GM12878 (cell line): ENCODE measurements around the gene SLC22A23. TPM values are rescaled to one million over a fixed set of nuclear protein-coding genes. Genes with fewer than 3 reads are reported as not detected.

Experiments used
- ATAC-seq: fragments of 200-7000 bp; cut with Tn5 transposase; 3 replicates; pipeline ENCODE4 v1.9.1; 2020; ENCODE audit warnings: mild to moderate bottlenecking, moderate library complexity
- BruUV-seq: library from RNA; stranded (reverse); fragments of 400-500 nt; replicated peaks from 2 replicates; lab custom pipeline; 2021; lab: Mats Ljungman, UMichigan
- CTCF ChIA-PET: fragments of 300-600 bp; sonication (Branson Sonifier 250); formaldehyde crosslinking; extraction: SDS; loops from one replicate; lab custom pipeline; 2021; ENCODE audit warnings: inconsistent platforms; lab: Yijun Ruan, JAX
- POLR2A ChIA-PET: fragments of 350-600 bp; formaldehyde crosslinking; extraction: SDS; loops from one replicate; lab custom pipeline; 2021; ENCODE audit warnings: inconsistent platforms; lab: Charles Lee
- RAD21 ChIA-PET: fragments of 300-600 bp; sonication (Branson Sonifier 250); formaldehyde crosslinking; loops from one replicate; lab custom pipeline; 2023; ENCODE audit warnings: antibody characterized with exemption; ENCODE audit not compliant: unreplicated experiment; lab: Charles Lee
- SMC1A ChIA-PET: fragments of 300-600 bp; sonication (Branson Sonifier 250); formaldehyde crosslinking; loops from one replicate; lab custom pipeline; 2023; ENCODE audit not compliant: unreplicated experiment, uncharacterized antibody; lab: Charles Lee
- DNase-seq: peaks from one replicate; pipeline ENCODE4 v3.0.0-alpha.2; 2011; ENCODE audit warnings: low read depth, low spot score
- FAIRE-seq: peaks from 3 replicates; lab custom pipeline; 2011; peaks lifted over from hg19 to GRCh38; lab: Jason Lieb, UNC
- H2AFZ ChIP-seq: 2 replicates; pipeline ENCODE4 v1.6.0; 2011; ENCODE audit warnings: low read depth, low read length, control low read depth; ENCODE audit not compliant: control insufficient read depth
- H3K27ac ChIP-seq: 2 replicates; pipeline ENCODE4 v1.5.1; 2011; ENCODE audit warnings: control low read depth; ENCODE audit not compliant: control insufficient read depth, insufficient read depth
- H3K27me3 ChIP-seq, 2 experiments: replicated peaks in 1 of 2; 2 replicates each; pipeline versions ENCODE4 v1.6.0 to v1.6.1; 2011; ENCODE audit warnings: low read length in 1 of 2; ENCODE audit not compliant: control insufficient read depth in 2 of 2, insufficient read depth in 2 of 2
- H3K36me3 ChIP-seq, 2 experiments: 2 replicates each; pipeline ENCODE4 v1.5.1; 2011; ENCODE audit warnings: low read length in 1 of 2; ENCODE audit not compliant: control insufficient read depth in 2 of 2, insufficient read depth in 2 of 2
- H3K4me1 ChIP-seq: 2 replicates; pipeline ENCODE4 v1.6.1; 2011; ENCODE audit warnings: mild to moderate bottlenecking, low read length, moderate library complexity, mixed read lengths; ENCODE audit not compliant: control insufficient read depth, insufficient read depth
- H3K4me2 ChIP-seq: 2 replicates; pipeline ENCODE4 v1.6.0; 2011; ENCODE audit warnings: control low read depth; ENCODE audit not compliant: control insufficient read depth, insufficient read depth
- H3K4me3 ChIP-seq: fragments of 200-600 bp; sonication (generic); 2 replicates; pipeline ENCODE4 v1.5.1; 2016
- H3K79me2 ChIP-seq: 2 replicates; pipeline ENCODE4 v1.6.0; 2011; ENCODE audit warnings: low read length; ENCODE audit not compliant: control insufficient read depth, insufficient read depth
- H3K9ac ChIP-seq: 2 replicates; pipeline ENCODE4 v1.8.0; 2011; ENCODE audit warnings: low read length, control low read depth, mixed read lengths; ENCODE audit not compliant: control insufficient read depth, insufficient read depth
- H3K9me3 ChIP-seq: replicated peaks from 3 replicates; pipeline ENCODE4 v1.5.1; 2011; ENCODE audit warnings: mild to moderate bottlenecking, low read length; ENCODE audit not compliant: control insufficient read depth, insufficient read depth
- H4K20me1 ChIP-seq: 2 replicates; pipeline ENCODE4 v1.6.0; 2011; ENCODE audit not compliant: control insufficient read depth, insufficient read depth
- CEBPB ChIP-seq, 2 experiments: fragments of 150-350 bp in 1 of 2; IDR thresholded peaks; 2 replicates each; pipeline ENCODE4 v1.6.1; 2012 to 2014; ENCODE audit warnings: low read depth in 2 of 2, low read length in 2 of 2, borderline replicate concordance in 1 of 2, inconsistent platforms in 1 of 2
- EP300 ChIP-seq, 2 experiments: fragments of 150-350 bp in 1 of 2; IDR thresholded peaks; 2 replicates each; pipeline ENCODE4 v1.6.1; 2011 to 2012; ENCODE audit warnings: low read depth in 2 of 2, low read length in 2 of 2, borderline replicate concordance in 1 of 2, improper control_type of control experiment in 1 of 2, inconsistent platforms in 1 of 2; ENCODE audit not compliant: control insufficient read depth in 1 of 2
- HCFC1 ChIP-seq: fragments of 150-350 bp; IDR thresholded peaks from 2 replicates; pipeline ENCODE4 v1.6.1; 2014; ENCODE audit warnings: low read length
- KAT2A ChIP-seq: conservative IDR thresholded peaks from 2 replicates; pipeline ENCODE4 v1.6.1; 2011; ENCODE audit warnings: low read depth, low read length; ENCODE audit not compliant: control insufficient read depth
- PRDM15 ChIP-seq: fragments of 450-650 bp; formaldehyde crosslinking; IDR thresholded peaks from 2 replicates; pipeline ENCODE4 v1.4.0; 2020; ENCODE audit warnings: mild to moderate bottlenecking, moderate library complexity
- TCF12 ChIP-seq: IDR thresholded peaks from 2 replicates; pipeline ENCODE4 v1.6.1; 2011; ENCODE audit warnings: low read depth, mild to moderate bottlenecking, low read length
- ZNF687 ChIP-seq: fragments of 450-650 bp; IDR thresholded peaks from 2 replicates; pipeline ENCODE4 v1.6.1; 2017; ENCODE audit warnings: mild to moderate bottlenecking, moderate library complexity
- WGBS: methylation state at CpG from one replicate; pipeline ENCODE4 v1.1.6; 2016; ENCODE audit warnings: low lambda C conversion rate; ENCODE audit not compliant: insufficient replicate concordance, insufficient coverage; ENCODE audit errors: missing lambda C conversion rate; 5-methylcytosine and 5-hydroxymethylcytosine counted together
- in situ Hi-C: fragments of 300-500 bp; cut with MboI; formaldehyde crosslinking; loops from 9 replicates; pipeline ENCODE4 v1.14.3; 2018; ENCODE audit warnings: mixed read lengths
- intact Hi-C: fragments of 100-400 bp; cut with micrococcal nuclease; formaldehyde crosslinking; loops from one replicate; pipeline ENCODE4 v1.14.2; 2022; ENCODE audit not compliant: unreplicated experiment
- polyA plus RNA-seq, 11 experiments: library from polyadenylated mRNA; depleted of rRNA in 4 of 11; unstranded in 6 of 11; stranded (reverse) in 5 of 11; fragments of >200 nt; fragmentation: Nextera tagmentation in 4 of 11; fragmentation: Illumina TruSeq in 1 of 11; extraction: Ambion mirVana in 4 of 11; extraction: Trizol in 1 of 11; gene quantifications; 1 replicate in 1 of 11; 2 replicates in 10 of 11; pipeline versions ENCODE4 v1.2.1 to v1.2.3, GENCODE V29; 2011 to 2016; ENCODE audit warnings: inconsistent platforms in 2 of 11, missing spikeins in 2 of 11, low read depth in 1 of 11
- total RNA-seq, 4 experiments: library from RNA; depleted of rRNA in 3 of 4; stranded (reverse); fragments of >200 nt in 3 of 4; fragmentation: Illumina TruSeq in 1 of 4; extraction: Trizol in 1 of 4; gene quantifications; 2 replicates each; pipeline versions ENCODE4 v1.2.1 to v1.2.3, GENCODE V29; 2013 to 2021

The SLC22A23 gene
- total and polyA plus RNA-seq, 10 of the 15 experiments (the other 5 are each of a cell fraction or from before 2014, with no cell fraction given) = 0.20 to 2.4 (median 0.74) TPM

- Histone ChIP-seq H3K9ac (no peak overlapping the region), H3K27ac (no peak overlapping the region), H3K36me3 (no peaks in the 10 kb centered on the region), H3K79me2 (no peaks in the 10 kb centered on the region), H3K4me1 (no peaks in the 10 kb centered on the region), H3K4me3 (no peak overlapping the region), H3K9me3 (no peaks in the 10 kb centered on the region), H4K20me1 (no peaks in the 10 kb centered on the region), H3K4me2 (no peak overlapping the region), H2AFZ (no peak overlapping the region), H3K27me3 (no peaks in the 10 kb centered on the region)
- ChIA-PET CTCF (interaction anchor here (1.2 kb wide), 1 partner anchor 120 kb away, joined by 3 read pairs; no protein-coding TSS in a partner anchor), RAD21 (interaction anchor here (1.0 to 1.4 kb wide), 2 partner anchors 10 to 12 kb away, joined by 3 to 4 read pairs; no protein-coding TSS in a partner anchor), POLR2A (no interaction called here), SMC1A (interaction anchor here (1.0 to 1.1 kb wide), 2 partner anchors 12 to 440 kb away, joined by 3 to 4 read pairs; no protein-coding TSS in a partner anchor)
- BruUV-seq = no TSS peak
- no peak for DNase-seq
- intact Hi-C loops = no loop called here
- 63% methylated on average over 7 of the region's 7 CpGs for WGBS
- FAIRE-seq = no peak
- in situ Hi-C loops = no loop called here
- TF ChIP-seq PRDM15 (CRISPR knock-in tag) = no peak
- TF ChIP-seq ZNF687 = no peak
- TF ChIP-seq HCFC1 = no peak
- TF ChIP-seq CEBPB (IDR thresholded peaks at IDR 0.05; ENCODE audit: borderline replicate concordance in 1 of 2, low read depth in 2 of 2, low read length in 2 of 2) = no peak
- no peak for TF ChIP-seq EP300 (IDR thresholded peaks at IDR 0.05; ENCODE audit: borderline replicate concordance in 1 of 2, control insufficient read depth in 1 of 2, low read depth in 2 of 2, low read length in 2 of 2)
- no peak for TF ChIP-seq TCF12
- TF ChIP-seq KAT2A = no peak
- ATAC-seq = no peak
These were observed 164.9 kb downstream of the SLC22A23 start for GRCh38 chr6:3291987-3292386.
